Left lung (tissue), 10 donors: ENCODE results near the gene HTRA3. TPM values are rescaled to one million over a fixed set of nuclear protein-coding genes. Genes with fewer than 3 reads are reported as not detected.

ENCODE experiments used
- ATAC-seq: fragments of 200-7000 bp; cut with Tn5 transposase; one replicate; pipeline ENCODE4 v1.9.1; 2020; ENCODE audit warnings: moderate library complexity
- DNase-seq, 4 donors: peaks; one replicate each; pipeline ENCODE4 v3.0.0-alpha.2; 2013 to 2020
- H3K27ac ChIP-seq, 2 donors: fragments of 200-600 bp; sonication (generic) in 1 of 2; one replicate each; pipeline versions ENCODE4 v1.5.0 to v1.8.0; 2020 to 2021
- H3K27me3 ChIP-seq, 2 donors: fragments of 200-600 bp; sonication (generic) in 1 of 2; one replicate each; pipeline versions ENCODE4 v1.5.0 to v1.8.0; 2020 to 2021
- H3K36me3 ChIP-seq, 2 donors: fragments of 200-600 bp; sonication (generic) in 1 of 2; one replicate each; pipeline versions ENCODE4 v1.5.0 to v1.8.0; 2020 to 2021
- H3K4me1 ChIP-seq, 2 donors: fragments of 200-600 bp; one replicate each; pipeline ENCODE4 v1.8.0; 2021
- H3K4me3 ChIP-seq, 2 donors: fragments of 200-600 bp; sonication (generic) in 1 of 2; one replicate each; pipeline versions ENCODE4 v1.5.0 to v1.8.0; 2020 to 2021; ENCODE audit warnings: mild to moderate bottlenecking in 1 of 2
- H3K9me3 ChIP-seq, 2 donors: fragments of 200-600 bp; sonication (generic) in 1 of 2; one replicate each; pipeline versions ENCODE4 v1.5.0 to v1.8.0; 2020 to 2021
- CTCF ChIP-seq, 2 donors: fragments of 200-600 bp; sonication (generic) in 1 of 2; IDR thresholded peaks; one replicate each; pipeline versions ENCODE4 v1.5.0 to v1.8.0; 2021; ENCODE audit warnings: antibody characterized with exemption in 2 of 2
- intact Hi-C, 2 donors: fragments of 100-400 bp; cut with DNase I; formaldehyde crosslinking; loops; one replicate each; pipeline versions ENCODE4 v1.11.2 to v1.14.2; 2022
- polyA plus RNA-seq, 6 donors: library from polyadenylated mRNA; unstranded; fragments of 120-200 nt; gene quantifications; one replicate each; pipeline ENCODE4 v1.2.1, GENCODE V29; 2013; ENCODE audit not compliant: insufficient read length in 6 of 6
- total RNA-seq, 2 donors: library from RNA; stranded (reverse); fragmentation: NEBNext Ultra II Directional; extraction: Animal tissue kit (Norgen Biotek cat#: 25700); gene quantifications; one replicate each; pipeline ENCODE4 v1.2.1, GENCODE V29; 2021
- donor health status: DM: no; HTN: yes; CAD: no.
- donor health status: DM: no; HTN: no; CAD: no.

HTRA3 gene
- total and polyA plus RNA-seq, 8 donors, result 9.7 to 18.3 (median 12.1) TPM

DNA sequence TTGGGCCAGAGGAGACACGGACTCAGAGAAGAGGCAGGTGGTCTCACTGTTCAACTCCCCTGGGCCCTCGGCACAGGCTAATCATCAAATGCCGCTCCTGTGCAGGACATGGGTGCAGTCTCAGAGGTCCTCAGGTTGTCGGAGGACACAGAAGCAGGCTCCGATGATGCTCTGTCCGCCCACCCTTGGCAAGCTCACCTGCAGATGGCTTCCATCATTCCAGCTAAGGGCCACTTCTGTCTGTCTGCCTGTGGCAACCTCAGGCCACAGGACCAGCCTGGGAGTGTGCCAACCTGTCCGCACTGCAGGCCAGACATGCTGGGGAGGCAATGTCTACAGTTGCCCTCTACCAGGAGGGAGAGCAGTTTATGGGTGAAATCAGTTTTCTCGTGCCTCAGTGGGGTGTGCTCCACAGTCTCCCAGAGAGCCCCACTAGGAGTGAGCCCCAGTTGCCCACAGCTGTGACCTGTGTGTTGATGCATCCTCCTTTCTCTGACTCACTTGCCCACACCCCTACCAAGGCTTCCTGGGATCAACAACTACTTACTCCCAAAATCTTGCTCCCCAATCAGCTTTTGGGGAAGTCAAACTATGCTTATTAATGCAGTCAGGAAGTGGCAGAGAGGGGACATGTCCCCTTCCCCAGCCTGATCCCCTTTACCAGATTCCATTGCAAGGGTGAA lies 55.9 kb downstream of the HTRA3 start:
- intact Hi-C loops, result no loop called here
- H3K4me3 ChIP-seq, result no peak overlapping the region
- H3K27ac ChIP-seq, result no peak overlapping the region
- ATAC-seq (no peak), DNase-seq (peak in 2 of 4 donors; percentile 17 to 41)
- H3K9me3 ChIP-seq, result peaks cover 2 to 3% of the 10 kb centered on the region in 2 donors
- no peaks in the 10 kb centered on the region for H3K36me3 ChIP-seq
- H3K27me3 ChIP-seq, result no peaks in the 10 kb centered on the region
- H3K4me1 ChIP-seq, result no peaks in the 10 kb centered on the region
- no peak for TF ChIP-seq CTCF (IDR thresholded peaks at IDR 0.05)

DNA sequence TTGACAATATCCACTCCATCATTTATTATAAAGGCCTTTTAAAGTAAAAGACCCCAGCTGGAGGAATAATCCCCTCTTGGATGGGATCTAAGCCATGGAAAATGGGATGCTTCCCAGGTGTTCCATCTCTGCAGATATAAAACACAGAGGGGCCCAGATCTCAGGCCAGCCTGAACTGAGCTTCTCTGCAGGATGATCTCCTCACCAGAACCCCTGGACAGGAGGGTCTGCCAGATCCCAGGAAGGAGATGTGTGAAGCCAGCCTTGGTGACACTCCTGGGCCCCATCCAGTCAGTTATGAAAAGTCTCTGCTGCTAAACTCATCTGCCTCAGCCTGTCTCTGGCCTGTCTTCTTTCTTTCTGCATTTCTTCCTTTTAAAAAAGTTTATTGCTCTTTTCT lies 56.7 kb downstream of the HTRA3 start:
- TF ChIP-seq CTCF (IDR thresholded peaks at IDR 0.05), result no peak
- Histone ChIP-seq H3K27me3 (no peaks in the 10 kb centered on the region), H3K4me1 (no peaks in the 10 kb centered on the region), H3K4me3 (no peak overlapping the region), H3K27ac (no peak overlapping the region), H3K9me3 (peaks cover 2 to 3% of the 10 kb centered on the region in 2 donors), H3K36me3 (no peaks in the 10 kb centered on the region)
- ATAC-seq, result no peak
- DNase-seq, result no peak
- intact Hi-C loops, result no loop called here

GRCh38 chr4:8328456-8328855 lies 58.9 kb downstream of the HTRA3 start:
- H3K9me3 ChIP-seq, result peaks cover 2 to 3% of the 10 kb centered on the region in 2 donors
- DNase-seq (peak in 2 of 4 donors; percentile 7 to 39), ATAC-seq (no peak)
- H3K4me1 ChIP-seq, result no peaks in the 10 kb centered on the region
- TF ChIP-seq CTCF (IDR thresholded peaks at IDR 0.05), result no peak
- no peak overlapping the region for H3K4me3 ChIP-seq
- no peaks in the 10 kb centered on the region for H3K27me3 ChIP-seq
- H3K36me3 ChIP-seq, result no peaks in the 10 kb centered on the region
- no peak overlapping the region for H3K27ac ChIP-seq
- intact Hi-C loops, result no loop called here

DNA sequence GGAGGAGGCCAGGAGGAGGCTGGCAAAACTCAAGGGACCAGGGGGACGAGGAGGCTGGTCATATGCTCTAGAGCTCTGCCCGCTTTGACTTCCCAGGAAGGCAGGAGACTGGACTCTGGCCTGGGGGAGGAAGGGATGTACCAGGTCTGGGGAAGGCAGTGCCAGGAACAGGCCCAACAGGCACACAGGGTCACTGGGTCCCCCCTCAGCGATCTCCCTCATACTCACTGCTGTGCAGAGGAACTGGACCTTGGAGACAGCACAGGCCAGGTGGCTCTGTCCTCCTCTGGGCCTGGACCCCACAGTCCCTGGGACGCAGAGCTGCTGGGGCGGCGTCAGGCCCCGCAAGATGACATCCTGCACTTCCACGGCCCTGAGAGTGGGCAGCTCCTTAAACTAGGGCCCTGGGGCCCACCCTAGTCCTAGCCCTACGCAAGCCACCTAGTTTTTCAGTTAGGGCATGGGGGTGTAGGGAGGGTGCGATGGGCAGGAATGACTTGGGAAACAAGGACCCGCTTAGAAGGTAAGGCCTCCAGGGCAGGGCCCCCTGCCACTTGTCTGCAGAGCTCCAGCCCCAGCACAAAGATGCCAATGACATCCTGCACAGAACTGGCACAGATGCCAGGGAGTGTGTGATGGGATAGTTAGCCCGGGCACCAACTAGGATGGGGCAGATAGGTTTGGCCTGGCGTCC lies 59.5 kb downstream of the HTRA3 start:
- no peak overlapping the region for H3K27ac ChIP-seq
- peak in 1 of 4 donors; percentile 14 for DNase-seq
- no peaks in the 10 kb centered on the region for H3K4me1 ChIP-seq
- H3K27me3 ChIP-seq, result no peaks in the 10 kb centered on the region
- TF ChIP-seq CTCF (IDR thresholded peaks at IDR 0.05), result no peak
- no peak for ATAC-seq
- peaks cover 2 to 3% of the 10 kb centered on the region in 2 donors for H3K9me3 ChIP-seq
- no peaks in the 10 kb centered on the region for H3K36me3 ChIP-seq
- intact Hi-C loops, result no loop called here
- no peak overlapping the region for H3K4me3 ChIP-seq

- Histone ChIP-seq H3K4me1 (no peaks in the 10 kb centered on the region), H3K4me3 (no peak overlapping the region), H3K36me3 (no peaks in the 10 kb centered on the region), H3K27ac (no peak overlapping the region), H3K27me3 (no peaks in the 10 kb centered on the region), H3K9me3 (peaks cover 2 to 3% of the 10 kb centered on the region in 2 donors)
- DNase-seq (peak in 1 of 4 donors; percentile 21), ATAC-seq (no peak)
- TF ChIP-seq CTCF (IDR thresholded peaks at IDR 0.05), result no peak
- intact Hi-C loops, result no loop called here
These were observed 60.0 kb downstream of the HTRA3 start for GRCh38 chr4:8329560-8329858.
